ENCODE measurements around the gene PTPRCAP. TPM values are rescaled to one million over a fixed set of nuclear protein-coding genes. Genes with fewer than 3 reads are reported as not detected.
"Not testable (repeated sequence)": the region's sequence is repeated elsewhere in the genome, so short reads cannot be mapped to it uniquely, and the experiment has no call there.

Gene PTPRCAP
- 1 to 10 TPM; 1.3 to 3.3 (median 1.8) TPM for polyA plus RNA-seq (ENCODE audit: insufficient read depth in 1 of 5, insufficient read length in 5 of 5, low replicate concordance in 1 of 5)
- long read RNA-seq, donor 1, partial matches to known transcripts = 0 of 3 reads
- long read RNA-seq, donor 1, other reads (novel, unspliced or antisense) = 0 of 3 reads
- long read RNA-seq, donor 2, partial matches to known transcripts = 0 of 1 reads
- long read RNA-seq, donor 2, other reads (novel, unspliced or antisense) = 0 of 1 reads
- long read RNA-seq, donor 3, transcript PTPRCAP-201 (2 exons, 1,292 nt) = major isoform, 6 of 6 reads
- long read RNA-seq, donor 3, partial matches to known transcripts = 0 of 6 reads
- long read RNA-seq, donor 3, other reads (novel, unspliced or antisense) = 0 of 6 reads
- long read RNA-seq, donor 4, transcript PTPRCAP-201 (2 exons, 1,292 nt) = major isoform, 5 of 5 reads
- long read RNA-seq, donor 4, partial matches to known transcripts = 0 of 5 reads
- long read RNA-seq, donor 4, other reads (novel, unspliced or antisense) = 0 of 5 reads
- long read RNA-seq, donor 5, transcript PTPRCAP-201 (2 exons, 1,292 nt) = major isoform, 5 of 5 reads
- long read RNA-seq, donor 5, partial matches to known transcripts = 0 of 5 reads
- long read RNA-seq, donor 5, other reads (novel, unspliced or antisense) = 0 of 5 reads
- long read RNA-seq, donor 6, partial matches to known transcripts = 0 of 2 reads
- long read RNA-seq, donor 6, other reads (novel, unspliced or antisense) = 0 of 2 reads
- long read RNA-seq, donor 7, partial matches to known transcripts = 0 of 2 reads
- long read RNA-seq, donor 7, other reads (novel, unspliced or antisense) = 0 of 2 reads
- long read RNA-seq, donor 8 = 0 reads

DNA sequence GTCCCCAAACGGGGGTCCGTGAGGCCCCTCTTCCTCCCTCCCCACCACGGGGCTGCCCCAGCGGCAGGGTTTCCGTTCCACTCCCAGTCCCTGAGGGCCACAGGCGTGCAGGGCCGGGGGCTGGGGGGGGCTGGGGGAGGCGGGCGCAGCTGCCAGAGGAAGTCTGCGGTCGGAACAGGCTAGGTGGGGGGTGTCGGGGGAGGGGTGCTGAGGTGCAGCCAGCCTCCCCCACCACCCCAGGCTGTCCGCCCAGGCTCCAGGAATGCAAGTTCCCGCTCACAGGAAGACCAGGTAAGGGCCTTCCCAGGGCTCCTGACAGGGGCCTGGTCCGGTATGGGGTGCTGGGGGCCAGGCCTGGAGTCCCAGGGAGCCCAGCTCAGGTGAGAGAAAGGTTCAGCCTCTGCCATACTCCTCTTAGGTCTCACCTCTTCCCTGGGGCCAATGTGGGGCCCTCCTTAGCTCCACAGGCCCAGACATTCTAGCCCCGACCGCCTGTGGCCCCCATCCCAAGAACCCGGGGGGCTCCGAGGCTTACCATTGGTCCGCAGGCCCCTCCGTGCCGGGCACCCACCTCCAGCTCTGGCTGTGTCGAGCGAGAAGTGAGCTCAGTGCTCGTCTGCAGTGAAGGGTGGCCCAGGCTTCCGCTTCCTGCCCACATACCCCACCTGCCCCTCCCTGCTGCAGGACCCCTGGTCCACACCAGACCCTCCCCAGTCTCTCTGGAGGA is at the start of gene PTPRCAP:
PTPRCAP (minus strand) TSS at position 601 of the 727 bp plus-strand sequence; CDS start at position 538, 63 bp downstream.
- no peak for DNase-seq

DNA sequence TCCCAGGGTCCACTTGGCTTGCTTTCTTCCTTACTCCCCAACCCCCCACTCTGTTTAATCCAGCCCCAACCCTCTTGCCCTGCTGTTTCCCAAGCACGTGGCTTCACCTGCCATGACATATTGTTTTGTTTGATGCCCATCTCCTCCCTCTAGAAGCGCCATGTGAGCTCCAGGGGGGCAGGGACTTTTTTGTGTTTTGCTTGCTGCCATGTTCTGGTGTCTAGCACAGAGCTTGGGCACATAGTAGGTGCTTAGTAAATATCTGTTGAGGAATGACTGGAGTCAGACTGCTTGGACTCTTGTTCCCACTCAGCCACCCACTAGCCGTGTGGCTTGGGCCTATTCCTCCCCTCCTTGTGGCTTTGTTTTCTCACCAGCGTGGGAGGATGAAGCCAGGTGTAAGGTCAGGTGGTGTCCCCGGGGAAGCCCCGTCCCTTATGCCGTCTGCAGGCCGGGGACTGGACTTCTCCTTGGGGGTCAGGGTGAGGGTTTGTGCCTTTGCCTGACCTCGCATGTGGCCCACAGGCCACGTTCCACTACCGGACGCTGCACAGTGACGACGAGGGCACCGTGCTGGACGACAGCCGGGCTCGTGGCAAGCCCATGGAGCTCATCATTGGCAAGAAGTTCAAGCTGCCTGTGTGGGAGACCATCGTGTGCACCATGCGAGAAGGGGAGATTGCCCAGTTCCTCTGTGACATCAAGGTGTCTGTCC is 49.2 kb upstream of the PTPRCAP start:
- DNase-seq = no peak

GRCh38 chr11:67485873-67486361 is 48.4 kb upstream of the PTPRCAP start:
- not testable (repeated sequence) for DNase-seq

DNA sequence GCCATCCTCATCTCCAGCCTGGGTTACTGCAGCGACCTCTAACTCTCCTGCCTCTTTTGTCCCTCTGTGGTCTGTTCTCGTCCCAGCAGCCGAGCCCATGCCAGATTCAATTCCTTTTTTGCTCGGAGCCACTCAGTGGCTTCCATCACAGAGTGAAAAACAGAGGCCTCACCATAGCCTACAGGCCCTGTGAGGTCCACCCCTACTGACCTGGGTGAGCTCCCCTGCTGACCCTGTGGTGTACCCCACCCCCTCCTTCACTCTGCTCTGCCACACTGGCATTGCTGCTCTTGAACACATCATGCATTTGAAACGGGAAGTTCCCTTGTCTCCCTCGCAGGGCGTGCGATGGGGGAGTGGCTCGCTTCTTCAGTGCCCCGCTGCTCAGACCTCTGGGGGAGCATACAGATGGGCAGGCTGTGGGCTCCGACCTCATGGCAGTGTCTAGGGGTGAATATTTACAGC is 47.4 kb upstream of the PTPRCAP start:
- no peak for DNase-seq

GRCh38 chr11:67483831-67484665 is 46.6 kb upstream of the PTPRCAP start:
- DNase-seq = no peak

- peak; percentile 97 for DNase-seq
These were observed 45.6 kb upstream of the PTPRCAP start, which contains the start of gene AIP for GRCh38 chr11:67482827-67483798. Gene AIP (plus strand): TSS chr11:67483026. CDS start chr11:67483159, 133 bp downstream.

- DNase-seq = no peak
These were observed 44.9 kb upstream of the PTPRCAP start for GRCh38 chr11:67482275-67482826.

- not testable (repeated sequence) for DNase-seq
These were observed 40.0 kb upstream of the PTPRCAP start for GRCh38 chr11:67477344-67478050.

DNA sequence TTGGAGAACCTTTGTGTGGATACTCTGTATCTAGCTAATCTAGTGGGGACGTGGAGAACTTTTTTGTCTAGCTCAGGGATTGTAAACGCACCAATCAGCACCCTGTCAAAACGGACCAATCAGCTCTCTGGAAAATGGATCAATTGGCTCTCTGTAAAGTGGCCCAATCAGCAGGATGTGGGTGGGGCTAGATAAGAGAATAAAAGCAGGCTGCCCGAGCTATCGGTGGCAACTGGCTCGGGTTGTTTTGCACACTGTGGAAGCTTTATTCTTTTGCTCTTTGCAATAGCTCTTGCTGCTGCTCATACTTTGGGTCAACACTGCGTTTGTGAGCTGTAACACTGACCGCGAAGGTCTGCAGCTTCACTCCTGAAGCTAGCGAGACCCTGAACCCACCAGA is 39.2 kb upstream of the PTPRCAP start:
- not testable (repeated sequence) for DNase-seq

GRCh38 chr11:67472882-67473281 is 35.4 kb upstream of the PTPRCAP start:
- DNase-seq = no peak

- DNase-seq = no peak
These were observed 33.0 kb upstream of the PTPRCAP start for GRCh38 chr11:67470337-67471002.

DNA sequence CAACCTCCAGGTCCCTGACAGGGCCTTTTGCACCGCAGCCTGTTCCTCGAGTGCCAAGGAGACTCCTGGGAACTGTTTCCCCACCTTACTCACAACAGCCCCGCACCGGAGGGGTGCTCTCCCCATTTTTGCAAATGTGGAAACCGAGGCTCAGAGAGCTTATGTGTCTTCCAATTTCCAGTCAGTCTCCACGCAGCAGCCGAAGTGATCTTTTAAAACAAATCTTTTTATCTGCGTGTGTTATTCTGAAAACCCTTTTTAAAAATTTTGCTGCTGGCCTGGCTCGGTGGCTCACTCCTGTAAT is 32.0 kb upstream of the PTPRCAP start:
- no peak for DNase-seq

DNA sequence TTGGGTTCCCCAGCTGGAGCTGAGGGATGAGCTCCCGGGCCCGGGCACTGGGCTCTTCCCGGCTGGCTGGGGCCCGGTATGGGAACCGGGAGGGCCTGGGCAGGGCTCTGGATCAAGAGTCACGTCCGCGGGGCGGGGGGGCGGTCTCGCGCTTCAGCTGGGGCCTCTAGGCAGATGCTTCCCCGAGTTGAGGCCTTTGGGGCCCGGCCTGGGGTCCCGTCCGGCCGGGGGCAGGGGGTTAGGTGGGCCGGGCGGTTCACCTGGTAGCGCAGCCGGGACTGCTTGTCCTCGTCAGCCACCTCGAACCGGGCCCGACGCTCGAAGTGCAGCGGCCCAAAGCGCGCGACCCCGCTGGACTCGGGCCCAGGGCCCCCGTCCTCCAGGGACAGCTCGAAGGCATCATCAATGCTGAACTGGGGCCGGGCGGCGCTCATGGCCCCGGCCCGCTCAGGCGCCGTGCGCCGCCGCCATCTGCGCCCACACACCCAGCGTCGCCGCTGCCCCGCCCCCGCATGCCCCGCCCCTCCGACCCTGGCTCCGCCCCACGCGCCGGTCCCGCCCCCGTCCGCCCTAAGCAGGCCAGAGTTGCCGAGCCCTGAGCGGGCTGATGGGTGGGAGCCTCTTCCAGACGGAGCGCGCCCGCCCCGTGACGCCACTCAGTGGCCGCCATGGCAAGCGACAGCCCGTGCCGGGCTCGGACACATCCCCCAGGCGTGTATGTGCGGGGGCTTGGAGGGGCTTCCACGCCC is 31.5 kb upstream of the PTPRCAP start, which contains the start of gene TMEM134:
TMEM134 (minus strand) TSS at position 493 of the 749 bp plus-strand sequence; CDS start at position 434, 59 bp downstream.
- DNase-seq = peak; percentile 88 to 90

DNA sequence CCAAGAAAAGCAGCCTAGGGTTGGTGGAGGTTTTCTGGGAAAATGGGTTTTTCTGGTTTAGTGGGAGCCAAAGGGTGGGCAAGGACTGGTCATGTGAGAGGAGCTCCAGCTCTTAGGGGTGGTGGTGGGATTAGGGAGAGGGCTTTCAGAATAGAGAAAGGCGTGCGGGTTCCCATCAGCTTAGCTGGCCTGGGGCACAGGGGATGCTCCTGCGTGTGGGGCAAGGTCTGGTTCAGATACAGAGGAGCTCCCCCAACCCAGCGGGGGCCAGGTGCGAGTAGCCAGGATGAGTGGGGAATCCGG is 30.9 kb upstream of the PTPRCAP start:
- no peak for DNase-seq

GRCh38 chr11:67468056-67468455 is 30.6 kb upstream of the PTPRCAP start:
- no peak for DNase-seq

- DNase-seq = no peak
These were observed 29.7 kb upstream of the PTPRCAP start for GRCh38 chr11:67466962-67467771.
